HG03280 (cell line): ENCODE results near the gene KLF5.
A peak's percentile ranks its signal among the peaks of the same experiment; 100 is the strongest.
"Not testable (repeated sequence)": the region's sequence is repeated elsewhere in the genome, so short reads cannot be mapped to it uniquely, and the experiment has no call there.

Source experiments
- ATAC-seq: cut with Tn5 transposase; IDR thresholded peaks from one replicate; pipeline ENCODE4 v1.9.1; 2021; ENCODE audit warnings: mild to moderate bottlenecking, moderate library complexity; ENCODE audit not compliant: unreplicated experiment

KLF5 gene

GRCh38 chr13:73058736-73059459, at the start of gene KLF5:
Gene KLF5 (plus strand): TSS chr13:73059005. CDS start chr13:73059328, 323 bp downstream.
- ATAC-seq, result peak; percentile 99

GRCh38 chr13:73011751-73012150, 47.1 kb upstream of the KLF5 start:
- no peak for ATAC-seq

- no peak for ATAC-seq
Observed at GRCh38 chr13:73015805-73016204, 43.0 kb upstream of the KLF5 start.

GRCh38 chr13:73018336-73018735, 40.5 kb upstream of the KLF5 start:
- no peak for ATAC-seq

GRCh38 chr13:73025217-73026012, 33.4 kb upstream of the KLF5 start:
- ATAC-seq, result no peak

GRCh38 chr13:73034901-73035300, 23.9 kb upstream of the KLF5 start:
- no peak for ATAC-seq

GRCh38 chr13:73035660-73036059, 23.1 kb upstream of the KLF5 start:
- ATAC-seq, result no peak

GRCh38 chr13:73036566-73036965, 22.2 kb upstream of the KLF5 start:
- no peak for ATAC-seq

- ATAC-seq, result no peak
Observed at GRCh38 chr13:73038064-73038463, 20.7 kb upstream of the KLF5 start.

GRCh38 chr13:73039201-73040108, 19.4 kb upstream of the KLF5 start:
- no peak for ATAC-seq

- no peak for ATAC-seq
Observed at GRCh38 chr13:73040484-73040883, 18.3 kb upstream of the KLF5 start.

- no peak for ATAC-seq
Observed at GRCh38 chr13:73040968-73041596, 17.7 kb upstream of the KLF5 start.

GRCh38 chr13:73045031-73045430, 13.8 kb upstream of the KLF5 start:
- ATAC-seq, result no peak

- not testable (repeated sequence) for ATAC-seq
Observed at GRCh38 chr13:73048615-73049014, 10.2 kb upstream of the KLF5 start.

- no peak for ATAC-seq
Observed at GRCh38 chr13:73054712-73055111, 4.1 kb upstream of the KLF5 start.

GRCh38 chr13:73055813-73056564, 2.8 kb upstream of the KLF5 start:
- ATAC-seq, result no peak

GRCh38 chr13:73056565-73056962, 2.2 kb upstream of the KLF5 start:
- ATAC-seq, result no peak

GRCh38 chr13:73057284-73058063, 1.3 kb upstream of the KLF5 start:
- no peak for ATAC-seq

- no peak for ATAC-seq
Observed at GRCh38 chr13:73058064-73058313, 816 bp upstream of the KLF5 start.

GRCh38 chr13:73058432-73058735, 421 bp upstream of the KLF5 start:
- ATAC-seq, result peak; percentile 15
